CD4-positive, alpha-beta T cell treated with Interleukin-10 for 1 hour (primary cell): Measurements from ENCODE around the gene MATK.
A peak's percentile ranks its signal among the peaks of the same experiment; 100 is the strongest.

Source experiments
- DNase-seq: peaks from one replicate; pipeline ENCODE4 v3.0.0-alpha.2; 2020

The MATK gene, protein sequence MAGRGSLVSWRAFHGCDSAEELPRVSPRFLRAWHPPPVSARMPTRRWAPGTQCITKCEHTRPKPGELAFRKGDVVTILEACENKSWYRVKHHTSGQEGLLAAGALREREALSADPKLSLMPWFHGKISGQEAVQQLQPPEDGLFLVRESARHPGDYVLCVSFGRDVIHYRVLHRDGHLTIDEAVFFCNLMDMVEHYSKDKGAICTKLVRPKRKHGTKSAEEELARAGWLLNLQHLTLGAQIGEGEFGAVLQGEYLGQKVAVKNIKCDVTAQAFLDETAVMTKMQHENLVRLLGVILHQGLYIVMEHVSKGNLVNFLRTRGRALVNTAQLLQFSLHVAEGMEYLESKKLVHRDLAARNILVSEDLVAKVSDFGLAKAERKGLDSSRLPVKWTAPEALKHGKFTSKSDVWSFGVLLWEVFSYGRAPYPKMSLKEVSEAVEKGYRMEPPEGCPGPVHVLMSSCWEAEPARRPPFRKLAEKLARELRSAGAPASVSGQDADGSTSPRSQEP

GRCh38 chr19:3785938-3786824 lies at the start of gene MATK:
Gene MATK, minus strand, starts transcription at chr19:3786381. Its CDS starts 1,246 bp downstream, at chr19:3785135.
- DNase-seq: peak; percentile 39

DNA sequence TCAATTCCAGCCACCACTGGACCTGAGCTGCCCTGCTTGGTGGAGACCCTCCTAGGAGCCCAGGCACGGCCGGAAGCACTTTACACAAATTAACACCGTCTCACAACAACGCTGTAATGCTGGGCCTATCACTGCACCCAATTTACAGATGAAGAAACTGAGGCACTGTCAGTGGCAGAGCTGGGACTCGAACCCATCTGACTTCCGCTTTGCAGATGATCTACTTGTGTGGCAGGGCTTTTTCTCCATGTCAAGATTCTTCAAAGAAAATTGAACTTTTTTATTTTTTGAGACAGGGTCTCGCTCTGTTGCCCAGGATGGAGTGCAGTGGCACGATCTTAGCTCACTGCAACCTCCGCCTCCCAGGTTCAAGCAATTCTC lies 48.9 kb upstream of the MATK start:
- no peak for DNase-seq

DNA sequence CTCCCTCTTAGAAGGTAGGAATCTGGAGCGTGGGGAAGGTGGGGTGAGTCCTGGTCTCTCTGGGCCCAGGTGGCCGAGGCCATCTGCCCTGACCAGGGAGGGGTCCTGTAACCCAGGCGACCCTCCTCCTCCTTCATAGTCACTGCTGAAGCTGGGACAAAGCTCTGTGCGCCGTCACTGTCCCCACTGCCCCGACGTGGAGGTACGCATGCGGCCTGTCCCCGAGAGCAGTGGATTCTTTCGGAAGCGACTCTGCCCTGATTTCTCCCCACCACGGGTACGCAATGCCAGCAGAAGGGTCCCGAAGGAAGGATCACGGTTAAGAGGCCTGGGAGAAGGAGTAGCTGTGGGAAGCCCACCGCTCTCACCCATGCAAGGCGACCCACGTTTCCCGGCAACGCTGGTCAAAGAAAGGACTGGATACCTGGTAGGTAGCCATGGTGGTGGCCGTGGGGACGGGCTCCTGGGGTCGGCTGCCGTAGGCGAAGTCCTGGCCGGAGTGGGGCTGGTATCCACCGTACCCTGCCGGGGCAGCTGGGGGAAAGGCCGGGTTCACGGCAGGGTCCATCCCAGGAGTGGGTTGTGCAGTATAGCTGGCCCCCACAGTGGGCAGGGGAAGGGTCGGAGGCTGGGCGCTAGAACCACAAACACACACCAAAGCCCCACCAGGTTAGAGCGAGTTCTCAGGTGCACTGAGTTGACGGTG lies 48.3 kb upstream of the MATK start:
- DNase-seq: no peak

DNA sequence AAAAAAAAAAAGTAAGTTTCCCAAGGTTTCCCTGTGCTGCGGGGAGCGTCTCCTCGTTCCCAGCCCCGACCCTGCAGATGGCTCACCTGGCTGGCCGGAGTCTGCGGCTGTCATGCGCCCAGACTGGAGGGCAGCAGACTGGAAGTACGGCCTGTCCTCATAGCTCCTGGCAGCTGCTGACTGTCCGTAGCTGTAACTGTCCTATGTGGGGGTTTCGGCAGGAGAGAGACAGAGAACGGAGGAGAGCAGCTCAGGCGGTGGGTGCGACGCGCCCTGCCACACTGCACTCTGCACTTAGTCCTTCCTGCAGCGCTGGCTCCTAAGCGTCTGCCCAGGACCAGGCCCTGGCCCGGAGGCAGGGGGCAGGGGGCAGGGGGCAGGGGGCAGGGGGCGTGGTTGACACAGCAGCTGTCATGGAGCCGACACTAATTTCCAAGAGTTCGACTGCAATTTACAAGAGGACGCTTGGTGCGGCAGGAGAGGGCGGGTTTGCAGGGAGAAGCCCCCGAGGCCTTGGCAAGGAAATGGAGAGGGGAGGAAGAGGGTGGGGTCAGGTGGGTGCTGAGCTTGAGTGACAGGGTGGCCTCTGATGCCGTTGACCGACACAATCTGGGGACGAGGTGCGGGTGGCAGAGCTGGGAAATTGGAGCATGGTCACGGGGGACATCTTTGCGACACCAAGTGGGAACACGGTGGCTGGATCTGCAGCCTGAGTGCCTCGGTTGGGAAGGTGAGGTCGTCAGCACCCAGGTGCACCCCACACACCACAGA lies 47.6 kb upstream of the MATK start:
- DNase-seq: no peak

DNA sequence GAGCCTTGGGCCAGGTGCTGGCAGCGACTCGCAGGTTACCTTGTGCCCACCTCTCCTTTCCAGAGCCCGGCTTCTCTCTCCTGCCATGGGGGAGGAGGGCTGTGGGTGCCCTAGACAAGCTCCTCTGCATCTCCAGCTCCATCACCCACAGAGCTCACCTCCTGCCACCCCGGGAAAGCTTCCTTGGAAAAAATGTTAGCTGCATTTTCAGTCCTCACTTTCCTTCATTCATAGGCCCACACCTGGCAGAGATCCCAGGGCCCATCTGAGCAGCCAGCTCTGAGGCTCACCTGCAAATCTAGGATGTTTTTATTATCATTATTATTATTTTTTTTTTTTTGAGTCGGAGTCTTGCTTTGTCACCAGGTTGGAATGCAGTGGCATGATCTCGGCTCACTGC lies 45.8 kb upstream of the MATK start:
- no peak for DNase-seq

- DNase-seq: no peak
Measured at GRCh38 chr19:3831601-3832000, 45.4 kb upstream of the MATK start.

DNA sequence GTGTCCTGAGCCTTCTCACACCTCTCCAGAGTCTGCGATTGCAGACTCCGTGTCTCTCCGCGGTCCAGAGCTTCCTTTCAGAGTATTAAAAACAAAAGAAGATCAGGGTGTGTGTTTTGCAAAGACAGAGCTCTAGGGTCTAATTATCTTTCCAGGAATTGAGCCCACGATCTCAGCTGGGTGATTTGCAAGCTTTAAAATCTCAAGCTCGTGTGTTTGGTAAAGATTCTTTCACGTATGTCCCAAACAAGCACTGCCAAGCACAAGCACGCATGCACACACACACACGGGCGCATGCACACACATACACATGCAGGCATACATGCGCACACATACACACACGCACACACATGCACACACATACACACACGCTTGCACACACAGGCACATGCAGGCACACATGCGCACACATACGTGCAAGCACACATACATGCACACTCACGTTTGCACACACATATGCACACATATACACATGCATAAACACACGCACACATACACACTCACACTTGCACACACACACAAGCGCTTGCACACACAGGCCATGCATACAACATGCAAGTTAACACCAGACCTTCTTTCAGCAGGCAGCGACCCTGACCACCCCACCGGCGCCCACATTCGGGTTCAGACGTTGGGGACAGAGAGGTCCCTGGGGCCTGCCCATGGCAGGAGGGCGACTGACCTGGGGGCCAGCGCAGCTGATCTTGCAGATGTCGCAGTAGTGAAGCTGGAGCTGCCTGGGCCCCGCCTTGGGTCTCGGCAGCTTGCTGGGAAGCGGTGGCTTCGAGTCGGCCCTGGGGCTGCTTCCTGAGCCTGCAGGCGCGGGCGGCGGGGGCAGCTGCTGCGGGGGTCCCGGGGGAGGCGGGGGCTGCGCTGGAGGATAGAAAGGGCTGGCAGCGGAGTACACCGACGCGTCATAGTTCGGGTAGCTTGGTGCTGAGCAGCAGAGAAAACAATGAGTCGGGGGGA lies 44.7 kb upstream of the MATK start:
- no peak for DNase-seq

- no peak for DNase-seq
Measured at GRCh38 chr19:3827306-3827705, 41.1 kb upstream of the MATK start.

DNA sequence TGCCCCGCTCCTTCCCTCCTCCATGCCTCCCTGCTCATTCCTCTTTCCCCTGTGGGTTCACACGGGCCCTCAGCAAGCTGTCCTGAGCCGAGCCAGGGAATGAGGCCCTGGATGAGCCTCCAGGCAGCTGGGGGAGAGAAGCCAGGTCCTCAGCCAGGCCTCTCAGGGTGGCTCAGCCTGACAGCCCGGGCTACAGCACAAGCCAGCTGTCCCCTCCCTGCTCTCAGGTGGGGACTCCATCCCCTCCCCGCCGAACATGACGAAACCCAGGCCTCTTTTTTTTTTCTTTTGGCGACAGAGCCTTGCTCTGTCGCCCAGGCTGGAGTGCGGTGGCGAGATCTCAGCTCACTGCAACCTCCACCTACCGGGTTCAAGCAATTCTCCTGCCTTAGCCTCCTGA lies 40.0 kb upstream of the MATK start:
- no peak for DNase-seq

- DNase-seq: no peak
Measured at GRCh38 chr19:3825286-3825956, 39.2 kb upstream of the MATK start.

DNA sequence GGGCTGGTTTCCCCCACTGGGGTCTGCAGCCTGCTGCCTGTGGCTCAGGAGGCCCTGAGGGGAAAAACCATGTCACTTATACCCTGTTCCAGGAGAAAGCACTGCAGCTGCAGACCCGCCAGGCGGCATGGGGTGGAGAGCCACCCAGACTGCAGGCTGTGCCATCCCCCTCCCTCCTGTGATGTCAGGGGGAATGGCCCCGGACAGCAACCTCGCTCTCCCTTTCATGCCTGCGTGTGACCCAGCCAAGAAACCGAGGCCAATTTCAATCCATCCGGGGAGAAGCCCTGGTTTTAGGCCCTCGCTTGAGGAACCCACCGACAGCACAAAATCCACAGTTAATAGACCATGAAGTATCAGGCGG lies 37.2 kb upstream of the MATK start:
- DNase-seq: no peak

DNA sequence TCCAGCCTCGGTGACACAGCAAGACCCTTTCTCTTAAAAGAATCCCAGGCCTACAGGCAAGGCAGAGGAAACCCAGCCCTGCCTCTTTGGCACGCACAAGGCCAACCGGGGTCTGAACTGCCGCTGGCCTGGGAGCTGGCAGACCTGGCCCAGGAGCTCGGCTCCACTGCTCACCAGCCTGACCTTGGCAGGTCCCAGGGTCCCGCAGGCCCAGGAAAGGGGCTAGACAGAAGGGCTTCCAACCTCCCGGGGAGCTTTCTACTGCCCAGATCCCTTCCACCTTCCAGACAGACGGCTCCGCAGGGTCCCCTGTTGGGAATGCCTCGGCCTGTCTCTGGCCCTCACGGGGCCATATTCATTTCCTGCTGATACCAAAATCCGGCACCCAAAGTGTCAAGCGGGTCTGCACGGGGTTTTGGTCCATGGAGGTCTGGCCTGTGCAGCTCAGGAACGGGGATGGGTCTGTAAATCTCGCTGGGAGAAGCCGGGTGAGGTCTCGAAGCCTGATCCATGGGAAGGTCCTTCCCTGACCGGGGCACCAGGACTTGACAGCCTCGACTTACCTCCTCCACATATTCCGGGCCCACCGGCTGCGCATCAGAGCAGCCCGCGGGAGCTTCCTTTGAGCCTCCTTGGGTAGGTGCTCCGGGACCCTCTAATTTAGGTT lies 36.6 kb upstream of the MATK start:
- no peak for DNase-seq

GRCh38 chr19:3821857-3822364 lies 35.7 kb upstream of the MATK start:
- DNase-seq: peak; percentile 90

GRCh38 chr19:3821156-3821555 lies 35.0 kb upstream of the MATK start:
- no peak for DNase-seq

- DNase-seq: no peak
Measured at GRCh38 chr19:3819989-3820388, 33.8 kb upstream of the MATK start.

GRCh38 chr19:3818918-3819317 lies 32.7 kb upstream of the MATK start:
- no peak for DNase-seq

- no peak for DNase-seq
Measured at GRCh38 chr19:3818466-3818865, 32.3 kb upstream of the MATK start.

- no peak for DNase-seq
Measured at GRCh38 chr19:3817761-3818160, 31.6 kb upstream of the MATK start.

DNA sequence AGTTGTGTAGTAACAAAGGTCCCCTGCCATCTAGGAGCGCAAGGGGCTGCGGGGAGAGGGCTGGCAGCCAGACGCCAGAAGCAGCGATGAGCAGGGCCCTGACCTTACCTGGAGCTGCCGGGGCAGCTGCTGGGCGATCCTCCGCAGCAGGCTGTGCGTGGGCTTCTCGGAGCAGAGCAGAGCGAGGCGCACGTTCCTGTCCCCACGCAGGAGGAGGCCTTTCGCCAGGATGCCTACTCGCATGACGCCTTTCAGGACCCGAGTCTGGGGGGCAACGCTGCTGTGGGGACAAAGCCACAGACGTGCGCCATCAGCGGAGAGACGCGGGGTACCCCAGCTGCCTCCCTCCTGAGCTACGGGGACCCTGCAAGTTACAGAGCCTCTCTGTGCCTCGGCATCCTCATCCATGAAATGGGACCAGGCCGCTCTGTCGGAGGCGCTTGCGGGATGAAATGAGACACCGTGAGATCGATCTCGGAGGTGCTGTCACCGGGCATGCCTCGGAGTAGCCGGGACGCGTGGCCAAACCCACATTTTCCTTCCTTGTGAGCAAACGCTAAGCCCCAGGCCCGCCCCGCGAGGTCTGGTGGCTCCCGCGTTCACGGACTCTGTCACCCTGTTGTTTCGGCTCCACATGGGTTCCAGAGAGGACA lies 30.5 kb upstream of the MATK start:
- DNase-seq: no peak
